Measurements from ENCODE around the gene CCDC40.
A peak's percentile ranks its signal among the peaks of the same experiment; 100 is the strongest.

Gene CCDC40

DNA sequence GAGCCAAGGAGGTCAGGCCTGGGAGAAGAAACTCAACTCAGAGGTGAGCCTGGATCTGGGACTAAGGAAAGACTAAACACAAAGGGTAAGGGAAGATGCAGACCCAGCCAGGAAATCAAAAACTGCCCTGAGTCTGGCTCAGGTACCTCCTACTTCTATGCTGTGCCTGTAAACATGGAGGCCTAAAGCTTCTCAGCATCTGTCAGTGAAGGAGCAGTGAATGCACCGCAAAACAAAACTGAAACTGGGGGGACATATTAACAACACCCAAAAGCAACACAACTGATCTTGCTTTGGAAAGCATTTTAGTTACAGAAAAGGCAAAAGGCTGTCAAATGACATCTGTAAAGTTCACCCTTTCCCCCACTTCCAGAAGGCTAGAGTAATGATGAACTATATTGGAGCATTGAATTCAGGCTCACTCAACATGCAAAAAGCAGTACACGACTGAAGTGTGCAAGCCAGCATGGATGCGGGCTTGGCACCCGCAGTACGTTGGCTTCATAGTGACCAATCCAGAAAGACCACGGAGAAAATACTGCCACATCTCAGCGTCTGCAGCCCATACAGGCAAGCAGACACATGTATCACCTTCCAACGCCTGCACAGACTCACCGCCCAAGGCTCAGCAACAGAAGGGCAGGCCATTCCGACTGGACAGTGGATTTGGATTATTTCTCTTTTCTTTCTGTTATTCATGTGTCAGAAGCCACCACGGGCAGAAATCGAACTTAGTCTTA lies 4.6 kb upstream of the CCDC40 start:
- TF ChIP-seq, protein P1, sequence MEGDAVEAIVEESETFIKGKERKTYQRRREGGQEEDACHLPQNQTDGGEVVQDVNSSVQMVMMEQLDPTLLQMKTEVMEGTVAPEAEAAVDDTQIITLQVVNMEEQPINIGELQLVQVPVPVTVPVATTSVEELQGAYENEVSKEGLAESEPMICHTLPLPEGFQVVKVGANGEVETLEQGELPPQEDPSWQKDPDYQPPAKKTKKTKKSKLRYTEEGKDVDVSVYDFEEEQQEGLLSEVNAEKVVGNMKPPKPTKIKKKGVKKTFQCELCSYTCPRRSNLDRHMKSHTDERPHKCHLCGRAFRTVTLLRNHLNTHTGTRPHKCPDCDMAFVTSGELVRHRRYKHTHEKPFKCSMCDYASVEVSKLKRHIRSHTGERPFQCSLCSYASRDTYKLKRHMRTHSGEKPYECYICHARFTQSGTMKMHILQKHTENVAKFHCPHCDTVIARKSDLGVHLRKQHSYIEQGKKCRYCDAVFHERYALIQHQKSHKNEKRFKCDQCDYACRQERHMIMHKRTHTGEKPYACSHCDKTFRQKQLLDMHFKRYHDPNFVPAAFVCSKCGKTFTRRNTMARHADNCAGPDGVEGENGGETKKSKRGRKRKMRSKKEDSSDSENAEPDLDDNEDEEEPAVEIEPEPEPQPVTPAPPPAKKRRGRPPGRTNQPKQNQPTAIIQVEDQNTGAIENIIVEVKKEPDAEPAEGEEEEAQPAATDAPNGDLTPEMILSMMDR (IDR thresholded peaks at IDR 0.05; ENCODE audit: borderline replicate concordance, insufficient read depth, low read depth, low read length): no peak
- H3K4me3 ChIP-seq (ENCODE audit: low read depth, low read length): no peak overlapping the region

GRCh38 chr17:80032614-80033171 lies 3.7 kb upstream of the CCDC40 start:
- TF ChIP-seq, protein P1 (IDR thresholded peaks at IDR 0.05; ENCODE audit: borderline replicate concordance, insufficient read depth, low read depth, low read length): no peak
- no peak overlapping the region for H3K4me3 ChIP-seq (ENCODE audit: low read depth, low read length)

DNA sequence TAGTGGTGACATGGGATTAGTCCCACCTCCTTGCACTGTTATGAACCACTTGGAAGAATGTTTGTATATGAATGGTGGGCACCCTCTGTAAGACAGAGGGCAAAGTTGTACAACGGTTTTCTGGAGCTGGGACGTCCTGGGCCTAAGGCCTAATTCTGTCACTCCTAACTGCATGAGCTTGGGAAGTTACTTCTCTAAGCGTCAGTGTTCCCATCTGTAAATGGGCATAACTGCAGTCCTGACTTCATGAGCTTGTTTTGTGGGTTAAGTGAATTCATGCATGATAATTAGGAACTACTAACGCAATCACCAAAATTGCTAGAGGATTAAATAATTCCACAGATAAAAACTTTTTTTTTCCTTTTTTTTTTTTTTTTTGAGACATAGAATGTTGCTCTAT lies 2.6 kb upstream of the CCDC40 start:
- TF ChIP-seq, protein P1 (IDR thresholded peaks at IDR 0.05; ENCODE audit: borderline replicate concordance, insufficient read depth, low read depth, low read length): no peak

DNA sequence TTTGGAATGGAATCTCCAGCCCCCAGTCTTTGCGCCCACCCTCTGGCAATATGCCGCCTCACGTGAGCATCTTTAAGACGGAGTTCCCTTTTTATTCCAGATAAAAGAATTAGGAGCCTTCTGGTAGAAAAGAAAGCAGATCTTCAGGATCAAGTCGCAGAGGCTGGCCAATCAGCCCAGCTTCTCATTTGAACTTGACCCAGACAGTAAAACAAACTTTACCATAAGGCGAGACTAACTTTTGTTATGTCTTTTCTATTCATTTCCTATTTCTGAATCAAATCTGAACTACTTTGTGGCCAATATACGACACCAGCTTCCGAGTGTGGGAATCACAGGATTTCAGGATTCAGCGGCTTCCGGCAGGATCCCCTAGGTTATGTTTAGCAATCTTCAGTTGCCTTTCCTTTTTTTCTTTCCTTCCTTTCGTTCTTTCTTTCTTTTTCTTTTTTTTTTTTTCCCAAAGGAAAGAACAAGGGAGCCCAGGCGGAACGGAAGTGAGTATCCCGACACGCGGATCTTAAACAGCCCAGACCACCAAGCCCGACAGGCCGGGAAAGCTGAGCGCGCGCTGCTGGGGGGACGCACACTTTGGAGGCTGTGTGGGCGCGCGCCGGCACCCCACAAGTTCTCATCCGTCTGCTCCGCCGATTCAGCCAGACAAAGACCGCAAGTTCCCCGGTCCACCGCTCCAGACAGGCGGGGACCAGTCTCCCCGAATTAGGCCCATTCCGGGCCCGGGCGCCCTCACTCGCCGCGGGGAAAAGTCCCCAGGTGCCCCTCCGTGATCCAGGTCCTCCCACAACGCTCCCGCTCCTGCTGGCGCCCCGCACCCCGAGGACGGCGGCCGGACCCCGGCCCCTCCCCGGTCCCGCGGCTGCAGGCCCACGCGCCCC lies 1.4 kb upstream of the CCDC40 start:
- TF ChIP-seq, protein P1 (IDR thresholded peaks at IDR 0.05; ENCODE audit: borderline replicate concordance, insufficient read depth, low read depth, low read length): no peak
- H3K4me3 ChIP-seq (ENCODE audit: low read depth, low read length): peak overlapping the region; percentile 13

More for the DNA sequence above, 2.6 kb upstream of the CCDC40 start:
- no peak overlapping the region for H3K4me3 ChIP-seq (ENCODE audit: low read depth, low read length)

GRCh38 chr17:80035687-80035936 lies 830 bp upstream of the CCDC40 start, which contains the start of gene TBC1D16:
Gene TBC1D16, minus strand, starts transcription at chr17:80035872. Its CDS starts 22,325 bp downstream, at chr17:80013547.
- H3K4me3 ChIP-seq (ENCODE audit: low read depth, low read length): peak within 1 kb of the TSS; percentile 35
- TF ChIP-seq, protein P1 (IDR thresholded peaks at IDR 0.05; ENCODE audit: borderline replicate concordance, insufficient read depth, low read depth, low read length): no peak

DNA sequence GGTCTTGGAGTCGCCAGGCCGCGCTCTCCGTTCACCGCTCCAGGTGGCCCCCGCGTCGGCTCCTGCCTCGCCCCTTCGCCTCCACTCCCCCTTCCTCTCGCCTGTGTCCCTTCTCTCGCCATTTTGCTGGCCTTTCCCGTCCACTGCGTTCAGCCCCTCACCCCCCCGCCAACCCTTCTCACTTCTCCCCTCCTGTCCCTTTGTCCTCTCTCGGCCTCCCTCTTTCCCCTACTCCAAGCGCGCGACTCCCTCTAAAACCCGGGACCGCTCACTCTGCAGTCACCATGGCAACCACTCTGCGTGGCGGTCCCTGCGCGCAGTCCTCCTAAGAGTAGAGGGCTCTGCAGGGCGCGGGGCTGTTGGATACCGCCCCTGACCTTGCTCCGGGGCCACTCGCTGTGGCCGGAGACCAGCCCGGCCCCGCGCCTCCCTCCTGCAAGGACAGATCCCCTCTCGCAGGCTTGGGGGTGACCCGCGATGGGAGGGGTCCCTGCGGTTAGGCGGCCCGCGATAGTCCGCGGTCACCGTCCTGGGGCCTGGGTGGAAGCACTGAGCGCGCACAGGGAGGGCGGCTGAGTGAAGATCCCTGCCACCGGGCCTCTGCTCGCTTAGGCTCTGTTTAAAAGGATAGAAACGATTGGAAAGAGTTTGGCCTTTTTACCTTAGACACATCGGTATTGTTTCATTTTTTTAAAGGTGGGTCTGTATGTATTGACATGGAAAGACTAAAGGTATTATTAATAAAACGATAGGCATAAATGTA lies 454 bp downstream of the CCDC40 start:
- TF ChIP-seq, protein P1 (IDR thresholded peaks at IDR 0.05; ENCODE audit: borderline replicate concordance, insufficient read depth, low read depth, low read length): no peak
- H3K4me3 ChIP-seq (ENCODE audit: low read depth, low read length): peak overlapping the region; percentile 35

Measured in GM12875 (cell line).